DOHH2 (cell line): ENCODE measurements around the gene ACACB.

Source experiments
- EZH2phosphoT487 ChIP-seq: fragments of 200-600 bp; sonication (generic); IDR thresholded peaks from 2 replicates; pipeline ENCODE4 v1.6.1; 2017; ENCODE audit warnings: borderline replicate concordance, mild to moderate bottlenecking, antibody characterized with exemption, low read length, moderate library complexity, mixed read lengths
- TF ChIP-seq, protein P1 (sequence below): fragments of 200-600 bp; sonication (generic); IDR thresholded peaks from one replicate; pipeline ENCODE4 v1.5.1; 2014; ENCODE audit warnings: antibody characterized with exemption, mild to moderate bottlenecking, low read depth, low read length; ENCODE audit not compliant: poor library complexity, severe bottlenecking

DNA sequence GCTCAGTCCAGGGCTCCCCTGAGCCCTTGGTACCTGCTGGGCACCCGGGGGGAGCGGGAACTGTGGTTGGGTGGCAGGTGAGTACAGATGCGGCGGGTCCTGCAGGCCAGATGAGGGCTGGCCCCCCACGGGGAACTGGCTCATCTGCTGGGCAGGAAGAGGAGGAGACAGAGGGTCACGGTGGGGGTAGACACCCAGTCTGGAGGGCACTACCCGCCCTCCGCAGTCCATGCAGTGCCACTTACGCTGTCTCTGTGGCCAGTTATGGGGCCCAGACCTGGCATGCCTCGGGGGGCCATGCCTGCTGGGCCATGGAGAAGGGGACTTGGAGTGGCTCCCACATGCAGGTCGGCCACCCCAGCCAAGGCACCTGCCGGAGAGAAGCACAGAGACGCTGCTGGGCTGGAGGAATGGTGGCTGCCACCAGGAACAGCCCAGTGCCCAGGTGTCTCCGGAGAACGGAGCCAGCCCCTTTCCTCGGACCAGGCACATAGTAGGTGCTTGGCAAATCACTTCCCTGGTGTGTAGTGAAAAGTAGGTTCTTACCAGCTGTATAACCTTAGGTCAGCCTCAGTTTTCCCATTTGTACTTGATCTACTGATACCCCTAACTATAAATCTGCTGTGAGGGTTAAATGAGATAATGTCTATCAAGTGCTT, 171.6 kb downstream of the ACACB start:
- TF ChIP-seq, protein P1, sequence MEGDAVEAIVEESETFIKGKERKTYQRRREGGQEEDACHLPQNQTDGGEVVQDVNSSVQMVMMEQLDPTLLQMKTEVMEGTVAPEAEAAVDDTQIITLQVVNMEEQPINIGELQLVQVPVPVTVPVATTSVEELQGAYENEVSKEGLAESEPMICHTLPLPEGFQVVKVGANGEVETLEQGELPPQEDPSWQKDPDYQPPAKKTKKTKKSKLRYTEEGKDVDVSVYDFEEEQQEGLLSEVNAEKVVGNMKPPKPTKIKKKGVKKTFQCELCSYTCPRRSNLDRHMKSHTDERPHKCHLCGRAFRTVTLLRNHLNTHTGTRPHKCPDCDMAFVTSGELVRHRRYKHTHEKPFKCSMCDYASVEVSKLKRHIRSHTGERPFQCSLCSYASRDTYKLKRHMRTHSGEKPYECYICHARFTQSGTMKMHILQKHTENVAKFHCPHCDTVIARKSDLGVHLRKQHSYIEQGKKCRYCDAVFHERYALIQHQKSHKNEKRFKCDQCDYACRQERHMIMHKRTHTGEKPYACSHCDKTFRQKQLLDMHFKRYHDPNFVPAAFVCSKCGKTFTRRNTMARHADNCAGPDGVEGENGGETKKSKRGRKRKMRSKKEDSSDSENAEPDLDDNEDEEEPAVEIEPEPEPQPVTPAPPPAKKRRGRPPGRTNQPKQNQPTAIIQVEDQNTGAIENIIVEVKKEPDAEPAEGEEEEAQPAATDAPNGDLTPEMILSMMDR = no peak
- no peak for TF ChIP-seq EZH2phosphoT487
